AG09309 (cell line): ENCODE measurements around the gene SLC26A2.

Experiments
- DNase-seq: peaks from one replicate; pipeline ENCODE4 v3.0.0-alpha.2; 2010; ENCODE audit warnings: low read depth
- H3K4me3 ChIP-seq: 2 replicates; pipeline ENCODE4 v1.5.1; 2011; ENCODE audit warnings: mild to moderate bottlenecking, low read depth, low read length, moderate library complexity; ENCODE audit not compliant: control insufficient read depth
- CTCF ChIP-seq: IDR thresholded peaks from 2 replicates; pipeline ENCODE4 v1.5.1; 2011; ENCODE audit warnings: mild to moderate bottlenecking, low read depth, low read length, inconsistent platforms; ENCODE audit not compliant: insufficient read depth, control insufficient read depth; ENCODE audit errors: missing control alignments

The SLC26A2 gene

GRCh38 chr5:150000256-150000989, 39.9 kb downstream of the SLC26A2 start, which contains the start of the genes HMGXB3 and TIGD6:
HMGXB3 (plus strand) TSS chr5:150000739; CDS start chr5:150004853, 4,114 bp downstream.
TIGD6 (minus strand) TSS chr5:150000654; CDS start chr5:149996348, 4,306 bp downstream.
- H3K4me3 ChIP-seq = peak within 1 kb of the TSS; percentile 93
- peak; percentile 10 for TF ChIP-seq CTCF
- peak; percentile 80 for DNase-seq

- H3K4me3 ChIP-seq = peak overlapping the region; percentile 93
- TF ChIP-seq CTCF = no peak
- DNase-seq = no peak
Measured at GRCh38 chr5:150000990-150001659, 40.6 kb downstream of the SLC26A2 start.

- peak; percentile 72 for TF ChIP-seq CTCF
- no peak for DNase-seq
- H3K4me3 ChIP-seq = peak overlapping the region; percentile 93
Measured at GRCh38 chr5:150001660-150002486, 41.3 kb downstream of the SLC26A2 start.

GRCh38 chr5:150006318-150006717, 45.8 kb downstream of the SLC26A2 start:
- no peak overlapping the region for H3K4me3 ChIP-seq

GRCh38 chr5:150007050-150007449, 46.5 kb downstream of the SLC26A2 start:
- TF ChIP-seq CTCF = no peak
- H3K4me3 ChIP-seq = no peak overlapping the region
- DNase-seq = no peak

More at GRCh38 chr5:150006318-150006717, 45.8 kb downstream of the SLC26A2 start:
- no peak for DNase-seq
- no peak for TF ChIP-seq CTCF

GRCh38 chr5:150009671-150010387, 49.3 kb downstream of the SLC26A2 start:
- H3K4me3 ChIP-seq = no peak overlapping the region
- TF ChIP-seq CTCF = peak; percentile 5
- no peak for DNase-seq
